Osteoblast (primary cell): ENCODE measurements around the gene KLF6. TPM values are rescaled to one million over a fixed set of nuclear protein-coding genes. Genes with fewer than 3 reads are reported as not detected.
A peak's percentile ranks its signal among the peaks of the same experiment; 100 is the strongest.

Experiments
- DNase-seq: peaks from one replicate; pipeline ENCODE4 v3.0.0; 2011; ENCODE audit warnings: low spot score, mixed read lengths; ENCODE audit not compliant: insufficient read length; ENCODE audit errors: missing footprints
- H2AFZ ChIP-seq: 2 replicates; pipeline ENCODE4 v1.6.0; 2011; ENCODE audit warnings: mild to moderate bottlenecking, low read length
- H3K27ac ChIP-seq: 2 replicates; pipeline ENCODE4 v1.5.1; 2011; ENCODE audit warnings: mild to moderate bottlenecking, low read depth, low read length, moderate library complexity
- H3K27me3 ChIP-seq: 2 replicates; pipeline ENCODE4 v1.6.0; 2012; ENCODE audit warnings: mild to moderate bottlenecking, control low read depth, inconsistent platforms, low read length, moderate library complexity; ENCODE audit not compliant: insufficient read depth
- H3K36me3 ChIP-seq: 2 replicates; pipeline ENCODE4 v1.5.1; 2011; ENCODE audit warnings: mild to moderate bottlenecking, low read length, control low read depth, moderate library complexity; ENCODE audit not compliant: insufficient read depth
- H3K4me1 ChIP-seq: 2 replicates; pipeline ENCODE4 v1.5.1; 2011; ENCODE audit warnings: mild to moderate bottlenecking, low read length, control low read depth, moderate library complexity; ENCODE audit not compliant: insufficient read depth
- H3K4me2 ChIP-seq: 2 replicates; pipeline ENCODE4 v1.6.0; 2011; ENCODE audit warnings: mild to moderate bottlenecking, low read length; ENCODE audit not compliant: insufficient read depth
- H3K4me3 ChIP-seq: fragments of 200-600 bp; sonication (generic); 3 replicates; pipeline ENCODE4 v1.5.1; 2012; ENCODE audit warnings: mild to moderate bottlenecking, low read length, inconsistent platforms; ENCODE audit not compliant: insufficient read depth
- H3K79me2 ChIP-seq: 2 replicates; pipeline ENCODE4 v1.6.0; 2012; ENCODE audit warnings: mild to moderate bottlenecking, low read length, control low read depth, inconsistent platforms; ENCODE audit not compliant: insufficient read depth
- H3K9me3 ChIP-seq: 2 replicates; pipeline ENCODE4 v1.5.1; 2011; ENCODE audit warnings: low read depth, low read length, control low read depth
- H4K20me1 ChIP-seq: 2 replicates; pipeline ENCODE4 v1.6.0; 2012; ENCODE audit warnings: mild to moderate bottlenecking, low read length, control low read depth; ENCODE audit not compliant: insufficient read depth
- total RNA-seq: library from RNA; depleted of rRNA; stranded (reverse); fragments of >200 nt; gene quantifications from 2 replicates; pipeline ENCODE4 v1.2.3, GENCODE V29; 2012
- TF ChIP-seq, protein P1 (sequence below): IDR thresholded peaks from 2 replicates; pipeline ENCODE4 v1.5.1; 2011; ENCODE audit warnings: mild to moderate bottlenecking, low read depth, low read length, moderate library complexity; ENCODE audit errors: extremely low read depth

The KLF6 gene
- total RNA-seq, 1 donor, result 52.1 TPM

- Histone ChIP-seq H3K79me2 (peaks cover 66% of the 10 kb centered on the region), H3K36me3 (peaks cover 84% of the 10 kb centered on the region), H3K4me1 (peaks cover 72% of the 10 kb centered on the region), H3K27me3 (no peaks in the 10 kb centered on the region), H3K27ac (peak overlapping the region; percentile 100), H4K20me1 (peaks cover 76% of the 10 kb centered on the region), H3K4me2 (peak overlapping the region; percentile 92), H3K4me3 (peak overlapping the region; percentile 80), H2AFZ (no peak overlapping the region), H3K9me3 (no peaks in the 10 kb centered on the region)
- TF ChIP-seq, protein P1, sequence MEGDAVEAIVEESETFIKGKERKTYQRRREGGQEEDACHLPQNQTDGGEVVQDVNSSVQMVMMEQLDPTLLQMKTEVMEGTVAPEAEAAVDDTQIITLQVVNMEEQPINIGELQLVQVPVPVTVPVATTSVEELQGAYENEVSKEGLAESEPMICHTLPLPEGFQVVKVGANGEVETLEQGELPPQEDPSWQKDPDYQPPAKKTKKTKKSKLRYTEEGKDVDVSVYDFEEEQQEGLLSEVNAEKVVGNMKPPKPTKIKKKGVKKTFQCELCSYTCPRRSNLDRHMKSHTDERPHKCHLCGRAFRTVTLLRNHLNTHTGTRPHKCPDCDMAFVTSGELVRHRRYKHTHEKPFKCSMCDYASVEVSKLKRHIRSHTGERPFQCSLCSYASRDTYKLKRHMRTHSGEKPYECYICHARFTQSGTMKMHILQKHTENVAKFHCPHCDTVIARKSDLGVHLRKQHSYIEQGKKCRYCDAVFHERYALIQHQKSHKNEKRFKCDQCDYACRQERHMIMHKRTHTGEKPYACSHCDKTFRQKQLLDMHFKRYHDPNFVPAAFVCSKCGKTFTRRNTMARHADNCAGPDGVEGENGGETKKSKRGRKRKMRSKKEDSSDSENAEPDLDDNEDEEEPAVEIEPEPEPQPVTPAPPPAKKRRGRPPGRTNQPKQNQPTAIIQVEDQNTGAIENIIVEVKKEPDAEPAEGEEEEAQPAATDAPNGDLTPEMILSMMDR, result no peak
- peak; percentile 69 for DNase-seq
Observed at GRCh38 chr10:3779158-3779741, 5.8 kb downstream of the KLF6 start.

- H2AFZ ChIP-seq, result no peak overlapping the region
- H3K27me3 ChIP-seq, result no peaks in the 10 kb centered on the region
- H3K4me1 ChIP-seq, result peaks cover 72% of the 10 kb centered on the region
- peak overlapping the region; percentile 100 for H3K27ac ChIP-seq
- peaks cover 78% of the 10 kb centered on the region for H3K36me3 ChIP-seq
- peaks cover 60% of the 10 kb centered on the region for H3K79me2 ChIP-seq
- peak; percentile 55 for DNase-seq
- H4K20me1 ChIP-seq, result peaks cover 71% of the 10 kb centered on the region
- peak overlapping the region; percentile 80 for H3K4me3 ChIP-seq
- TF ChIP-seq, protein P1, result no peak
- H3K9me3 ChIP-seq, result no peaks in the 10 kb centered on the region
- H3K4me2 ChIP-seq, result peak overlapping the region; percentile 92
Observed at GRCh38 chr10:3778692-3779157, 6.3 kb downstream of the KLF6 start.

DNA sequence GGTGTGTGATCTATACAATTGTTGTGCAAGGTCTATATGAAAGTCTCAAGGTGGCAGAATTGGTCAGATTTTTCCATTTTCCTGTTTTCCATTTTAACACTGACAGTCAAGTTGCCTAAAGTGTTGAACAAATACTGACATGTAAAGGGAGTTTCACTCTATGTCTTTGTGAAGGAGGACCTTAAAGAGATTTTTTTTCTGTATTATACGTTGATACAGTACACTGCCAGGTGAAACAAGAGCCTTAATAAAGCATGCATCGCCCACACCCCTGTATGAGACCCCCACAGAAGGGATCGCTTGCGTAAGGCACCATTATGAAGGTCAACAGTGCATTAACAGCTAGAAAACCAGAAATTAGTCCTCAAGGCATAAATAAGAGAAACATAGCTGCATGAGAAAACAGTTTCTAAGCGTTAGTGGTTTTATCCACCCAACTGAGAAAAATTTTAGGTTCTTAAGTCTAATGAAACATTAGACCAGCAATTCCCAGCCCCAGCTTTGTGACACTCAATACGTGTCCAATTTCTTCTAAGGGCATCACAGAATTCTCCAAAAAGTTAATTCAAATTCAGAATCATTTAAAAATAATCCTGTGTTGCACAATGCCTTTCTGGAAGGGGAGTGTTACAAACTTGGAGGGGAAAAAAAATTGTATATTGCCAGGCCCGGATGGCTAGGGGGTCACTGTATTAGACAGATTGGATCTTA lies 6.9 kb downstream of the KLF6 start:
- Histone ChIP-seq H3K79me2 (peaks cover 55% of the 10 kb centered on the region), H3K27me3 (no peaks in the 10 kb centered on the region), H3K9me3 (no peaks in the 10 kb centered on the region), H2AFZ (no peak overlapping the region), H4K20me1 (peaks cover 65% of the 10 kb centered on the region), H3K27ac (peak overlapping the region; percentile 100), H3K36me3 (peaks cover 73% of the 10 kb centered on the region), H3K4me1 (peaks cover 72% of the 10 kb centered on the region), H3K4me3 (peak overlapping the region; percentile 80), H3K4me2 (peak overlapping the region; percentile 92)
- TF ChIP-seq, protein P1, result no peak
- DNase-seq, result peak; percentile 15
